Adrenal gland (tissue), 12 donors: ENCODE results near the gene HMGCLL1. TPM values are rescaled to one million over a fixed set of nuclear protein-coding genes. Genes with fewer than 3 reads are reported as not detected.

Experiments used
- DNase-seq, 7 donors: peaks; one replicate each; pipeline ENCODE4 v3.0.0-alpha.2; 2019 to 2020
- H3K27ac ChIP-seq, 5 donors: fragments of 200-600 bp; sonication (generic) in 4 of 5; 1 replicate in 3 of 5; 2 replicates in 2 of 5; pipeline versions ENCODE4 v1.5.1 to v1.8.0; 2016 to 2020; ENCODE audit warnings: mild to moderate bottlenecking in 1 of 5
- H3K27me3 ChIP-seq: fragments of 200-600 bp; 2 replicates; pipeline ENCODE4 v1.8.0; 2021
- H3K36me3 ChIP-seq, 2 donors: fragments of 200-600 bp; replicated peaks in 1 of 2; 1 replicate in 1 of 2; 2 replicates in 1 of 2; pipeline versions ENCODE4 v1.5.1 to v1.8.0; 2018 to 2022
- H3K4me1 ChIP-seq, 2 donors: fragments of 200-600 bp; replicated peaks in 1 of 2; 1 replicate in 1 of 2; 2 replicates in 1 of 2; pipeline versions ENCODE4 v1.5.1 to v1.8.0; 2018 to 2021
- H3K4me3 ChIP-seq, 4 donors: fragments of 200-600 bp; sonication (generic) in 3 of 4; one replicate each; pipeline ENCODE4 v1.5.1; 2016 to 2018
- H3K9me3 ChIP-seq, 3 donors: fragments of 200-600 bp; sonication (generic) in 1 of 3; replicated peaks in 1 of 3; 1 replicate in 2 of 3; 2 replicates in 1 of 3; pipeline versions ENCODE4 v1.5.1 to v1.8.0; 2016 to 2021
- CTCF ChIP-seq, 6 experiments: fragments of 450-650 bp in 4 of 6; fragments of 200-600 bp in 2 of 6; sonication (generic) in 1 of 6; IDR thresholded peaks; 1 replicate in 5 of 6; 2 replicates in 1 of 6; pipeline versions ENCODE4 v1.5.1 to v1.8.0; 2016 to 2021; ENCODE audit warnings: antibody characterized with exemption in 6 of 6, mild to moderate bottlenecking in 2 of 6, moderate library complexity in 1 of 6
- POLR2A ChIP-seq, 2 donors: fragments of 450-650 bp; IDR thresholded peaks; one replicate each; pipeline ENCODE4 v1.6.1; 2017; ENCODE audit warnings: antibody characterized with exemption in 2 of 2, mild to moderate bottlenecking in 2 of 2, moderate library complexity in 1 of 2
- WGBS, 4 donors: extraction: QIAGEN DNeasy Blood & Tissue Kit in 2 of 4; methylation state at CpG; one replicate each; pipeline versions ENCODE4 v1.1.5 to v1.1.7; 2013 to 2017; 5-methylcytosine and 5-hydroxymethylcytosine counted together
- intact Hi-C, 2 donors: fragments of 100-400 bp; cut with DNase I; formaldehyde crosslinking; loops; one replicate each; pipeline versions ENCODE4 v1.14.1 to v1.15.0; 2022 to 2023
- polyA plus RNA-seq, 3 donors: library from polyadenylated mRNA; stranded (reverse); fragments of 200-250 nt in 2 of 3; fragments of 350-450 nt in 1 of 3; fragmentation: Illumina TruSeq in 1 of 3; extraction: RNeasy Lipid Tissue Mini Kit (QIAGEN cat#74804) in 1 of 3; gene quantifications; one replicate each; pipeline ENCODE4 v1.2.3, GENCODE V29; 2013 to 2014
- total RNA-seq, 9 donors: library from RNA; depleted of rRNA in 4 of 9; stranded (reverse); fragments of >200 nt in 4 of 9; fragments of 120-200 nt in 1 of 9; fragmentation: NEBNext Ultra II Directional in 1 of 9; extraction: Animal tissue kit (Norgen Biotek cat#: 25700) in 1 of 9; gene quantifications; one replicate each; pipeline versions ENCODE4 v1.1.0 to v1.2.4, GENCODE V29; 2013 to 2023
- donor health status: healthy with polysubstance abuse.
- donor health status: Bipolar disorder and iron deficiency.
- donor health status: DM: yes; HTN: yes; CAD: no.
- donor health status: DM: no; HTN: no; CAD: no.
- donor health status: DM: no; HTN: no; CAD: no.
- donor health status: DM: yes; HTN: yes; CAD: no.

Gene HMGCLL1
- total and polyA plus RNA-seq, 12 donors, result 0.26 to 5.2 (median 1.7) TPM; not detected in 1

GRCh38 chr6:55567558-55567957 lies 11.4 kb downstream of the HMGCLL1 start:
- TF ChIP-seq CTCF (IDR thresholded peaks at IDR 0.05) (no peak), POLR2A (IDR thresholded peaks at IDR 0.05) (no peak)
- no peak overlapping the region for H3K4me3 ChIP-seq
- intact Hi-C loops, result no loop called here
- H3K36me3 ChIP-seq, result no peaks in the 10 kb centered on the region
- DNase-seq, result no peak
- H3K27ac ChIP-seq, result peak overlapping the region in 1 of 5 donors; percentile 10
- H3K9me3 ChIP-seq, result no peaks in the 10 kb centered on the region
- H3K27me3 ChIP-seq, result no peaks in the 10 kb centered on the region
- H3K4me1 ChIP-seq, result no peaks in the 10 kb centered on the region
- 38 to 49% (median 46%) methylated on average over 4 of the region's 4 CpGs for WGBS, 4 donors

GRCh38 chr6:55566036-55566710 lies 12.8 kb downstream of the HMGCLL1 start:
- intact Hi-C loops, result no loop called here
- Histone ChIP-seq H3K27ac (no peak overlapping the region), H3K4me3 (no peak overlapping the region), H3K36me3 (no peaks in the 10 kb centered on the region), H3K9me3 (no peaks in the 10 kb centered on the region), H3K4me1 (no peaks in the 10 kb centered on the region), H3K27me3 (no peaks in the 10 kb centered on the region)
- TF ChIP-seq CTCF (IDR thresholded peaks at IDR 0.05) (no peak), POLR2A (IDR thresholded peaks at IDR 0.05) (no peak)
- WGBS, 4 donors, result 72 to 78% (median 75%) methylated on average over 4 of the region's 4 CpGs
- DNase-seq, result no peak

GRCh38 chr6:55562318-55562717 lies 16.7 kb downstream of the HMGCLL1 start:
- H3K36me3 ChIP-seq, result no peaks in the 10 kb centered on the region
- H3K4me3 ChIP-seq, result no peak overlapping the region
- H3K4me1 ChIP-seq, result no peaks in the 10 kb centered on the region
- H3K27ac ChIP-seq, result no peak overlapping the region
- TF ChIP-seq CTCF (IDR thresholded peaks at IDR 0.05), result no peak
- no peak for TF ChIP-seq POLR2A (IDR thresholded peaks at IDR 0.05)
- 80 to 88% (median 81%) methylated on average over 3 of the region's 3 CpGs for WGBS, 4 donors
- H3K27me3 ChIP-seq, result no peaks in the 10 kb centered on the region
- intact Hi-C loops, result no loop called here
- no peak for DNase-seq
- H3K9me3 ChIP-seq, result no peaks in the 10 kb centered on the region

GRCh38 chr6:55560290-55560885 lies 18.6 kb downstream of the HMGCLL1 start:
- Histone ChIP-seq H3K27me3 (no peaks in the 10 kb centered on the region), H3K9me3 (no peaks in the 10 kb centered on the region), H3K4me3 (no peak overlapping the region), H3K4me1 (no peaks in the 10 kb centered on the region), H3K27ac (no peak overlapping the region), H3K36me3 (no peaks in the 10 kb centered on the region)
- no peak for DNase-seq
- TF ChIP-seq POLR2A (IDR thresholded peaks at IDR 0.05) (no peak), CTCF (IDR thresholded peaks at IDR 0.05) (no peak)
- intact Hi-C loops, result no loop called here
- 63 to 80% (median 69%) methylated on average over 2 of the region's 2 CpGs for WGBS, 4 donors
